Upper lobe of right lung (tissue), 1 donor: ENCODE results near the gene LILRB4. TPM values are rescaled to one million over a fixed set of nuclear protein-coding genes. Genes with fewer than 3 reads are reported as not detected.
A peak's percentile ranks its signal among the peaks of the same experiment; 100 is the strongest.

Source experiments
- ATAC-seq: fragments of 200-7000 bp; cut with Tn5 transposase; one replicate; pipeline ENCODE4 v1.9.1; 2020; ENCODE audit warnings: mild to moderate bottlenecking, moderate library complexity
- DNase-seq: peaks from one replicate; pipeline ENCODE4 v3.0.0-alpha.2; 2020
- H3K27ac ChIP-seq: fragments of 200-600 bp; one replicate; pipeline ENCODE4 v1.8.0; 2022
- H3K27me3 ChIP-seq: fragments of 200-600 bp; one replicate; pipeline ENCODE4 v1.8.0; 2022; ENCODE audit warnings: mild to moderate bottlenecking
- H3K36me3 ChIP-seq: fragments of 200-600 bp; one replicate; pipeline ENCODE4 v1.8.0; 2022
- H3K4me1 ChIP-seq: fragments of 200-600 bp; one replicate; pipeline ENCODE4 v1.8.0; 2022
- H3K4me3 ChIP-seq: fragments of 200-600 bp; one replicate; pipeline ENCODE4 v1.8.0; 2022; ENCODE audit warnings: mild to moderate bottlenecking
- H3K9me3 ChIP-seq: fragments of 200-600 bp; one replicate; pipeline ENCODE4 v1.8.0; 2022
- intact Hi-C: fragments of 100-400 bp; cut with DNase I; formaldehyde crosslinking; loops from one replicate; pipeline ENCODE4 v1.11.0; 2022
- total RNA-seq: library from RNA; stranded (reverse); fragmentation: NEBNext Ultra II Directional; extraction: Animal tissue kit (Norgen Biotek cat#: 25700); gene quantifications from one replicate; pipeline ENCODE4 v1.2.1, GENCODE V29; 2021
- TF ChIP-seq, protein P1 (sequence below): fragments of 200-600 bp; IDR thresholded peaks from one replicate; pipeline ENCODE4 v1.8.0; 2022; ENCODE audit warnings: antibody characterized with exemption
- donor health status: DM: no; HTN: yes; CAD: no; lungs with severe emphysema.

The LILRB4 gene
- total RNA-seq, 1 donor from 2014 or later: 29.8 TPM

DNA sequence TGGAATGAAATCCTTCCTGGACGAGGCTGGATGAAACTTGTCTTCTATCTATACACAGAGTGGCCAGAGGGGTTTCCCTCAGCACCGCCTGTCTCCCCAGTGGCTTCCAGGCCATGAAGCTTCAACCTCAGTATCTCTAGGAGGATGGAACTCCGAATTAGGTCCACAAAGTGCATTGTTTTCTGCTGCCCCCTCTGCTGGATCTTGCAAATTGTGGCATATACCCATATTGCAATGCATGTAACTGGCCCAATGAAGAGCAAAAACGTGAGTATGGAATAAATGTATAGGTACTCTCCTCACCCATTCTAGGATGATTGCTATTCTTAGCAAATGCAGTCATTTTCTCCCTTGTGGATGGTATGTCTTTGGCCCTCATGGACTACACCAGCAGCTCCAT lies 14.7 kb upstream of the LILRB4 start:
- H3K36me3 ChIP-seq: no peaks in the 10 kb centered on the region
- intact Hi-C loops: no loop called here
- no peaks in the 10 kb centered on the region for H3K4me1 ChIP-seq
- no peak overlapping the region for H3K4me3 ChIP-seq
- TF ChIP-seq, protein P1, sequence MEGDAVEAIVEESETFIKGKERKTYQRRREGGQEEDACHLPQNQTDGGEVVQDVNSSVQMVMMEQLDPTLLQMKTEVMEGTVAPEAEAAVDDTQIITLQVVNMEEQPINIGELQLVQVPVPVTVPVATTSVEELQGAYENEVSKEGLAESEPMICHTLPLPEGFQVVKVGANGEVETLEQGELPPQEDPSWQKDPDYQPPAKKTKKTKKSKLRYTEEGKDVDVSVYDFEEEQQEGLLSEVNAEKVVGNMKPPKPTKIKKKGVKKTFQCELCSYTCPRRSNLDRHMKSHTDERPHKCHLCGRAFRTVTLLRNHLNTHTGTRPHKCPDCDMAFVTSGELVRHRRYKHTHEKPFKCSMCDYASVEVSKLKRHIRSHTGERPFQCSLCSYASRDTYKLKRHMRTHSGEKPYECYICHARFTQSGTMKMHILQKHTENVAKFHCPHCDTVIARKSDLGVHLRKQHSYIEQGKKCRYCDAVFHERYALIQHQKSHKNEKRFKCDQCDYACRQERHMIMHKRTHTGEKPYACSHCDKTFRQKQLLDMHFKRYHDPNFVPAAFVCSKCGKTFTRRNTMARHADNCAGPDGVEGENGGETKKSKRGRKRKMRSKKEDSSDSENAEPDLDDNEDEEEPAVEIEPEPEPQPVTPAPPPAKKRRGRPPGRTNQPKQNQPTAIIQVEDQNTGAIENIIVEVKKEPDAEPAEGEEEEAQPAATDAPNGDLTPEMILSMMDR: no peak
- H3K27me3 ChIP-seq: peaks cover 3% of the 10 kb centered on the region
- no peaks in the 10 kb centered on the region for H3K9me3 ChIP-seq
- DNase-seq (no peak), ATAC-seq (no peak)
- H3K27ac ChIP-seq: no peak overlapping the region

DNA sequence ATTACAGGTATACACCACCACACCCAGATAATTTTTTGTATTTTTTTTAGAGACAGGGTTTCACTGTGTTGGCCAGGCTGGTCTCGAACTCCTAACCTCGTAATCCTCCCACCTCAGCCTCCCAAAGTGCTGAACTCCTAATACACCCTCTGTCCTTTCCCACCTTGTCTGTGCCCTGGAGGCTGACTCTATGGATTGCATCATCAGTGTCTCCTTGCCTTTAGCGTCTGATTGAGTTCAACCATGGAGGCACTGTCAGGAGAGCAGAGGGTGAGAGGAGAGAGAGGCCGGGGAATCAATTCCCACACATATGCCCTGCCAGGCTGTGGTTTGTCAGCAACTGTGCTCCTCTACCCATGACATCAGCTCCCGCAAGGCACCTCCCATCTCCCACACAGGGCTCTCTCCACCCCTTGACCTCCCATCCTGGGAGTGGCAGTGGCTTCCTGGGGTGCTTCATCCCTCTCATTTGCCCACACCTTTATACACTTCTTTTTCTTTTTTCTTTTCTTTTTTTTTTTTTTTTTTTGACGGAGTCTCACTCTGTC lies 12.6 kb upstream of the LILRB4 start:
- intact Hi-C loops: no loop called here
- Histone ChIP-seq H3K9me3 (no peaks in the 10 kb centered on the region), H3K27me3 (peaks cover 3% of the 10 kb centered on the region), H3K4me1 (no peaks in the 10 kb centered on the region), H3K36me3 (no peaks in the 10 kb centered on the region), H3K27ac (no peak overlapping the region), H3K4me3 (no peak overlapping the region)
- TF ChIP-seq, protein P1: no peak
- ATAC-seq: peak; percentile 83
- DNase-seq: peak; percentile 43

DNA sequence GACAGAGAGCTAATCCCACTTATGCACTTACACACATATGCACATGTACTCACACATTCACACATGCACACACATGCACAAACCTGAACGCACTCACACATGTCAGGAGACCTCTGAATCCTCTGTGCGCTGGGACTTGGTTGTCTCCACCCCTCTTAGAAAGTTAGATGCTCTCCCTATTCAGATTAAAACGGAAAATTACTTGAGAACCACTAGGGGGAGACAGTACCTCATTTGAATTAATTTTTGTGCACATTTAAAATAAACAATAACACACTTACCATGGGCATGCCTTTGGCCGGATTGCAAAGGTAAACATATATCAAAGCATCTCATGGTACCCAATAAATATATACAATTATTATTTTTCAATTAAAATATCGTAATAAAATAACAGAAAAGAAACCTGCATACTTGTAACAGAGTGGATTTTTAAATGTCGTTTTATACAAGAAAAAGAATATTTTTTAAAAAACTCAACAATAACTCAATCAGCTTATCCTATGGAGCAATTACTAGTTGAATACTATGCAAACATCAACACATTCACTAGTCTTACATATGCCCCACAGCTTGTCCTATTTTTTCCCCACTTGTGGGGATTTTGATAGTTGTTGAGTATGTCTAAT lies 9.5 kb upstream of the LILRB4 start:
- H3K27me3 ChIP-seq: peaks cover 3% of the 10 kb centered on the region
- DNase-seq: no peak
- H3K36me3 ChIP-seq: no peaks in the 10 kb centered on the region
- TF ChIP-seq, protein P1: peak; percentile 58
- H3K4me3 ChIP-seq: no peak overlapping the region
- intact Hi-C loops: no loop called here
- no peak overlapping the region for H3K27ac ChIP-seq
- H3K9me3 ChIP-seq: no peaks in the 10 kb centered on the region
- ATAC-seq: peak; percentile 58
- H3K4me1 ChIP-seq: no peaks in the 10 kb centered on the region

DNA sequence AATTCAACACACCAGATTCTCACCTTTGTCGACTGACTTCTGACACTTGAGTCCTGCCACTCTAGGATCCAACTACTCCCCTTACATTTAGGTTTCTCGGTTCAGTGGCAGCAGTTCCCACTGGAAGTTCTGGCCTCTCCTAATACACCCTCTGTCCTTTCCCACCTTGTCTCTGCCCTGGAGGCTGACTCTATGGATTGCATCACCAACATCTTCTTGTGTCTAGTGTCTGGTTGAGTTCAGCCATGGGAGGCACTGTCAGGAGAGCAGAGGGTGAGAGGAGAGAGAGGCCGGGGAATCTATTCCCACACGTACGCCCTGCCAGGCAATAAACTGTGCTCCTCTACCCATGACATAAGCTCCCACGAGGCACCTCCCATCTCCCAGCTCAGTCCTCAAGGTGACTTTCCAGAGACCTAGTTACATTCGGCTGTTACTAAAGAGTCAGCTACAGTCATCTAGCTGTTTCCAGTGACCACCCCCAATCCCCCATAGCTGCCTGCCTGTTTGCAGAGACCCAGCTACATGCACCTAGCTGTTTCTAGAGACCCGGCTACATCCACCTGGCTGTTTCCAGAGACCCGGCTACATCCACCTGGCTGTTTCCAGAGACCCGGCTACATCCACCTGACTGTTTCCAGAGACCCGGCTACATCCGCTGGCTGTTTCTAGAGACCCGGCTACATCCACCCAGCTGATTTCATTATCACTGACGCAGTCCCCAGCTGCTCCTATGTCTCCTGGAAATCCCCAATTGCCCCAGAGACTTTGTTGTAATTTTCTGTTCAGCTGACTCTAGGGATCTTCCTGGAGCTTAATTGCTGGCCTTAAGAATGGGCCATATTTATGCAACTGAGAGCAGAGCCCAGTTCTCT lies 8.1 kb upstream of the LILRB4 start:
- DNase-seq: no peak
- Histone ChIP-seq H3K27ac (no peak overlapping the region), H3K9me3 (no peaks in the 10 kb centered on the region), H3K4me1 (no peaks in the 10 kb centered on the region), H3K4me3 (no peak overlapping the region), H3K27me3 (peaks cover 12% of the 10 kb centered on the region), H3K36me3 (no peaks in the 10 kb centered on the region)
- ATAC-seq: peak; percentile 49
- intact Hi-C loops: no loop called here
- TF ChIP-seq, protein P1: no peak

DNA sequence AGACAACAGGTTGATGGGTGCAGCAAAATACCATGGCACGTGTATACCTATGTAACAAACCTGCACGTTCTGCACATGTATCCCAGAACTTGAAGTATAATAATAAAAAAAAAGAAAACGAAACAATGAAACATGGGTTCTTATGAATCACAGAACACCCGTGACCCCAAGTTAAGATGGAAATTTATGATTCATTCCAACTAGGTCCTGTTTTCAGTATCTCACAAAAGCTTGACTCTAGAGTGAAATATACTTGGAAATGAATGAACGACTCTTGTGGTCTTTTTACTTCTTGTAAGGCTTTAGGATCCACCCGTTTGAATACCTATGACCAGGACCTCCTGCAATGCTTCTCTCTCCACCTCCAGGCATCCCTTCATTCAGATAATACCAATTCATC lies 3.5 kb upstream of the LILRB4 start:
- intact Hi-C loops: no loop called here
- Histone ChIP-seq H3K9me3 (no peaks in the 10 kb centered on the region), H3K4me1 (no peaks in the 10 kb centered on the region), H3K27me3 (peaks cover 16% of the 10 kb centered on the region), H3K36me3 (no peaks in the 10 kb centered on the region), H3K27ac (no peak overlapping the region), H3K4me3 (no peak overlapping the region)
- no peak for DNase-seq
- ATAC-seq: no peak
- TF ChIP-seq, protein P1: no peak
